K562 (cell line): Measurements from ENCODE around the gene CLTA. TPM values are rescaled to one million over a fixed set of nuclear protein-coding genes. Genes with fewer than 3 reads are reported as not detected.

ENCODE experiments used
- AFF1 ChIP-seq, 2 experiments: fragments of 450-650 bp; IDR thresholded peaks; 2 replicates each; pipeline ENCODE4 v1.6.1; 2018; ENCODE audit warnings: mild to moderate bottlenecking in 2 of 2, low read depth in 1 of 2; ENCODE audit not compliant: partially characterized antibody in 2 of 2
- CHD1 ChIP-seq: fragments of 200-600 bp; sonication (generic); IDR thresholded peaks from one replicate; pipeline ENCODE4 v1.6.1; 2012; ENCODE audit warnings: mild to moderate bottlenecking, moderate library complexity, low read length, inconsistent platforms
- CREBBP ChIP-seq: IDR thresholded peaks from one replicate; pipeline ENCODE4 v1.6.1; 2012; ENCODE audit warnings: low read depth, mild to moderate bottlenecking, control low read depth, inconsistent platforms, low read length
- ERF ChIP-seq: fragments of 450-650 bp; formaldehyde crosslinking; IDR thresholded peaks from 2 replicates; pipeline ENCODE4 v1.4.0; 2020; ENCODE audit warnings: mild to moderate bottlenecking, mixed read lengths
- HNRNPUL1 ChIP-seq: fragments of 200-400 bp; formaldehyde crosslinking; IDR thresholded peaks from 2 replicates; pipeline ENCODE4 v1.6.1; 2017; ENCODE audit warnings: low read length
- KHSRP ChIP-seq: fragments of 450-650 bp; IDR thresholded peaks from 2 replicates; pipeline ENCODE4 v1.6.1; 2017
- NFIC ChIP-seq: fragments of 450-650 bp; IDR thresholded peaks from 2 replicates; pipeline ENCODE4 v1.6.1; 2017; ENCODE audit warnings: mild to moderate bottlenecking, inconsistent platforms
- RCOR1 ChIP-seq, 2 experiments: IDR thresholded peaks; 2 replicates each; pipeline ENCODE4 v1.6.1; 2012; ENCODE audit warnings: low read depth in 2 of 2, low read length in 2 of 2, borderline replicate concordance in 1 of 2, improper control_type of control experiment in 1 of 2
- SETDB1 ChIP-seq: IDR thresholded peaks from one replicate; pipeline ENCODE4 v1.6.1; 2012; ENCODE audit warnings: low read length, control low read depth, inconsistent platforms
- TCF3 ChIP-seq: sonication (generic); formaldehyde crosslinking; IDR thresholded peaks from 2 replicates; pipeline ENCODE4 v1.4.0; 2020; ENCODE audit warnings: mild to moderate bottlenecking, missing genetic modification reagents
- TEAD4 ChIP-seq, 2 experiments: sonication (generic) in 1 of 2; formaldehyde crosslinking in 1 of 2; IDR thresholded peaks; 2 replicates each; pipeline versions ENCODE4 v1.6.1 to v1.8.0; 2012 to 2022; ENCODE audit warnings: borderline replicate concordance in 1 of 2, inconsistent platforms in 1 of 2, low read length in 1 of 2, mild to moderate bottlenecking in 1 of 2, missing genetic modification reagents in 1 of 2
- TGIF2 ChIP-seq: sonication (generic); formaldehyde crosslinking; IDR thresholded peaks from 2 replicates; pipeline ENCODE4 v1.8.1; 2022; ENCODE audit warnings: mild to moderate bottlenecking, missing genetic modification reagents, moderate library complexity
- ZNF347 ChIP-seq: fragments of 450-650 bp; formaldehyde crosslinking; IDR thresholded peaks from 2 replicates; pipeline ENCODE4 v1.4.0; 2020; ENCODE audit warnings: low read depth, mild to moderate bottlenecking, moderate library complexity
- ZNF592 ChIP-seq: fragments of 450-650 bp; IDR thresholded peaks from 2 replicates; pipeline ENCODE4 v1.6.1; 2017; ENCODE audit warnings: antibody characterized with exemption, mild to moderate bottlenecking
- polyA plus RNA-seq, 8 experiments: library from polyadenylated mRNA; depleted of rRNA in 4 of 8; stranded (reverse) in 5 of 8; unstranded in 3 of 8; fragments of >200 nt; fragmentation: Nextera tagmentation in 2 of 8; fragmentation: Illumina TruSeq in 1 of 8; extraction: Ambion mirVana in 2 of 8; extraction: Trizol in 1 of 8; gene quantifications; 2 replicates each; pipeline versions ENCODE4 v1.2.1 to v1.2.3, GENCODE V29; 2011 to 2014; ENCODE audit warnings: inconsistent platforms in 1 of 8, missing spikeins in 1 of 8
- total RNA-seq, 7 experiments: library from RNA; depleted of rRNA in 6 of 7; stranded (reverse); fragments of >200 nt in 6 of 7; fragmentation: Illumina TruSeq in 2 of 7; extraction: Trizol in 2 of 7; gene quantifications; 2 replicates each; pipeline versions ENCODE4 v1.2.1 to v1.2.3, GENCODE V29; 2011 to 2021; ENCODE audit warnings: low replicate concordance in 1 of 7
- TF ChIP-seq, protein P1 (sequence below): fragments of 250-450 bp; sonication (Bioruptor Pico); IDR thresholded peaks from 2 replicates; pipeline ENCODE4 v1.4.0; 2020; ENCODE audit warnings: borderline replicate concordance
- TF ChIP-seq, protein P2 (sequence below), 2 experiments: fragments of 450-650 bp in 1 of 2; sonication (generic) in 1 of 2; formaldehyde crosslinking in 1 of 2; IDR thresholded peaks in 1 of 2; conservative IDR thresholded peaks in 1 of 2; 2 replicates each; pipeline versions ENCODE4 v1.6.1 to v1.8.1; 2016 to 2023; ENCODE audit warnings: mild to moderate bottlenecking in 2 of 2, moderate library complexity in 2 of 2, inconsistent platforms in 1 of 2, missing genetic modification reagents in 1 of 2

Gene CLTA
- total and polyA plus RNA-seq, 9 of the 15 experiments (the other 6 are each of a cell fraction or from before 2014, with no cell fraction given) = 37.8 to 219 (median 144) TPM

- TF ChIP-seq KHSRP (no peak), ERF (no peak), TEAD4 (IDR thresholded peaks at IDR 0.05; ENCODE audit: low read length) (peak; percentile 54), TEAD4 (CRISPR knock-in tag; IDR thresholded peaks at IDR 0.05; ENCODE audit: borderline replicate concordance) (no peak), AFF1 (IDR thresholded peaks at IDR 0.05; ENCODE audit: low read depth in 1 of 2, partially characterized antibody in 2 of 2) (no peak), NFIC (peak; percentile 66), SETDB1 (no peak), CHD1 (no peak), ZNF592 (peak; percentile 85), RCOR1 (IDR thresholded peaks at IDR 0.05; ENCODE audit: borderline replicate concordance in 1 of 2, low read depth in 2 of 2, low read length in 2 of 2) (peak in 1 of 2 experiments; percentile 68; a peak in 1 of 4 replicates), CREBBP (no peak), HNRNPUL1 (no peak), TGIF2 (CRISPR knock-in tag) (no peak), TCF3 (CRISPR knock-in tag) (peak; percentile 78), ZNF347 (CRISPR knock-in tag) (no peak)
- TF ChIP-seq, protein P1, sequence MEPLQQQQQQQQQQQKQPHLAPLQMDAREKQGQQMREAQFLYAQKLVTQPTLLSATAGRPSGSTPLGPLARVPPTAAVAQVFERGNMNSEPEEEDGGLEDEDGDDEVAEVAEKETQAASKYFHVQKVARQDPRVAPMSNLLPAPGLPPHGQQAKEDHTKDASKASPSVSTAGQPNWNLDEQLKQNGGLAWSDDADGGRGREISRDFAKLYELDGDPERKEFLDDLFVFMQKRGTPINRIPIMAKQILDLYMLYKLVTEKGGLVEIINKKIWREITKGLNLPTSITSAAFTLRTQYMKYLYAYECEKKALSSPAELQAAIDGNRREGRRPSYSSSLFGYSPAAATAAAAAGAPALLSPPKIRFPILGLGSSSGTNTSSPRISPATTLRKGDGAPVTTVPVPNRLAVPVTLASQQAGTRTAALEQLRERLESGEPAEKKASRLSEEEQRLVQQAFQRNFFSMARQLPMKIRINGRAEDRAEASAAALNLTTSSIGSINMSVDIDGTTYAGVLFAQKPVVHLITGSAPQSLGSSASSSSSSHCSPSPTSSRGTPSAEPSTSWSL (CRISPR knock-in tag) = no peak
- TF ChIP-seq, protein P2, sequence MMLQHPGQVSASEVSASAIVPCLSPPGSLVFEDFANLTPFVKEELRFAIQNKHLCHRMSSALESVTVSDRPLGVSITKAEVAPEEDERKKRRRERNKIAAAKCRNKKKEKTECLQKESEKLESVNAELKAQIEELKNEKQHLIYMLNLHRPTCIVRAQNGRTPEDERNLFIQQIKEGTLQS (IDR thresholded peaks at IDR 0.05) = no peak
- TF ChIP-seq, protein P2 (CRISPR knock-in tag; conservative IDR thresholded peaks at IDR 0.05) = no peak
These were observed 48.0 kb upstream of the CLTA start (continued) for GRCh38 chr9:36142510-36143244.
